HEK293 (cell line): ENCODE measurements around the gene TIMM8A.
A peak's percentile ranks its signal among the peaks of the same experiment; 100 is the strongest.

ENCODE experiments used
- KLF10 ChIP-seq: fragments of 450-650 bp; IDR thresholded peaks from 2 replicates; pipeline ENCODE4 v1.5.1; 2018; ENCODE audit warnings: missing biosample characterization, mild to moderate bottlenecking, missing genetic modification characterization
- ZBTB20 ChIP-seq: fragments of 450-650 bp; formaldehyde crosslinking; IDR thresholded peaks from 2 replicates; pipeline ENCODE4 v1.5.1; 2016; ENCODE audit warnings: missing biosample characterization, missing genetic modification characterization
- ZBTB21 ChIP-seq: fragments of 450-650 bp; formaldehyde crosslinking; IDR thresholded peaks from 2 replicates; pipeline ENCODE4 v1.5.1; 2017; ENCODE audit warnings: missing biosample characterization, missing genetic modification characterization
- ZEB2 ChIP-seq: fragments of 450-650 bp; formaldehyde crosslinking; IDR thresholded peaks from 2 replicates; pipeline ENCODE4 v1.5.1; 2016; ENCODE audit warnings: missing biosample characterization, missing genetic modification characterization
- ZNF112 ChIP-seq: fragments of 450-650 bp; formaldehyde crosslinking; IDR thresholded peaks from 2 replicates; pipeline ENCODE4 v1.5.0; 2017; ENCODE audit warnings: missing biosample characterization, missing genetic modification characterization
- ZNF140 ChIP-seq: fragments of 450-650 bp; formaldehyde crosslinking; IDR thresholded peaks from 2 replicates; pipeline ENCODE4 v1.5.1; 2016; ENCODE audit warnings: missing biosample characterization, missing genetic modification characterization
- ZNF341 ChIP-seq: fragments of 450-650 bp; formaldehyde crosslinking; IDR thresholded peaks from 2 replicates; pipeline ENCODE4; 2016; ENCODE audit warnings: low read depth, missing biosample characterization, missing genetic modification characterization
- ZNF37A ChIP-seq: fragments of 450-650 bp; IDR thresholded peaks from 2 replicates; pipeline ENCODE4 v1.5.1; 2018; ENCODE audit warnings: missing biosample characterization, missing genetic modification characterization
- ZNF394 ChIP-seq: fragments of 450-650 bp; formaldehyde crosslinking; IDR thresholded peaks from 2 replicates; pipeline ENCODE4 v1.5.1; 2016; ENCODE audit warnings: missing biosample characterization, missing genetic modification characterization, mild to moderate bottlenecking, moderate library complexity, borderline replicate concordance
- ZNF510 ChIP-seq: fragments of 450-650 bp; formaldehyde crosslinking; IDR thresholded peaks from 2 replicates; pipeline ENCODE4 v1.5.1; 2018; ENCODE audit warnings: mild to moderate bottlenecking, missing genetic modification characterization, missing biosample characterization; ENCODE audit not compliant: insufficient replicate concordance
- ZNF610 ChIP-seq: fragments of 450-650 bp; formaldehyde crosslinking; IDR thresholded peaks from 2 replicates; pipeline ENCODE4 v1.5.1; 2016; ENCODE audit warnings: missing biosample characterization, missing genetic modification characterization, borderline replicate concordance
- ZNF654 ChIP-seq: fragments of 450-650 bp; formaldehyde crosslinking; IDR thresholded peaks from 2 replicates; pipeline ENCODE4 v1.5.1; 2016; ENCODE audit warnings: low read depth, missing biosample characterization, missing genetic modification characterization
- ZNF660 ChIP-seq: fragments of 450-650 bp; IDR thresholded peaks from 2 replicates; pipeline ENCODE4 v1.5.1; 2018; ENCODE audit warnings: missing biosample characterization, mild to moderate bottlenecking, missing genetic modification characterization
- ZNF76 ChIP-seq: fragments of 450-650 bp; formaldehyde crosslinking; IDR thresholded peaks from 2 replicates; pipeline ENCODE4; 2016; ENCODE audit warnings: low read depth, missing biosample characterization, missing genetic modification characterization, borderline replicate concordance
- ZNF777 ChIP-seq: fragments of 450-650 bp; formaldehyde crosslinking; IDR thresholded peaks from 2 replicates; pipeline ENCODE4 v1.5.1; 2017; ENCODE audit warnings: missing biosample characterization, missing genetic modification characterization, borderline replicate concordance
- ZNF843 ChIP-seq: fragments of 450-650 bp; formaldehyde crosslinking; IDR thresholded peaks from 2 replicates; pipeline ENCODE4 v1.5.1; 2016; ENCODE audit warnings: missing biosample characterization, missing genetic modification characterization
- ZSCAN16 ChIP-seq: fragments of 450-650 bp; formaldehyde crosslinking; IDR thresholded peaks from 2 replicates; pipeline ENCODE4 v1.5.1; 2016; ENCODE audit warnings: missing biosample characterization, missing genetic modification characterization
- ZXDB ChIP-seq: fragments of 450-650 bp; formaldehyde crosslinking; IDR thresholded peaks from 2 replicates; pipeline ENCODE4 v1.5.1; 2016; ENCODE audit warnings: missing biosample characterization, missing genetic modification characterization
- TF ChIP-seq, protein P1 (sequence below): fragments of 450-650 bp; formaldehyde crosslinking; IDR thresholded peaks from 2 replicates; pipeline ENCODE4 v1.5.1; 2016; ENCODE audit warnings: missing biosample characterization, missing genetic modification characterization, borderline replicate concordance
- TF ChIP-seq, protein P2 (sequence below): fragments of 450-650 bp; formaldehyde crosslinking; IDR thresholded peaks from 2 replicates; pipeline ENCODE4; 2016; ENCODE audit warnings: missing biosample characterization, missing genetic modification characterization
- TF ChIP-seq, protein P3 (sequence below): fragments of 450-650 bp; formaldehyde crosslinking; optimal IDR thresholded peaks from 2 replicates; pipeline ENCODE3; 2016; ENCODE audit warnings: missing biosample characterization, mild to moderate bottlenecking, missing genetic modification characterization
- TF ChIP-seq, protein P4 (sequence below): fragments of 450-650 bp; formaldehyde crosslinking; IDR thresholded peaks from 2 replicates; pipeline ENCODE4 v1.5.1; 2016; ENCODE audit warnings: missing biosample characterization, missing genetic modification characterization
- TF ChIP-seq, protein P5 (sequence below): fragments of 450-650 bp; formaldehyde crosslinking; conservative IDR thresholded peaks from 2 replicates; pipeline ENCODE4 v1.5.1; 2016; ENCODE audit warnings: low read depth, missing biosample characterization, missing genetic modification characterization
- TF ChIP-seq, protein P6 (sequence below): fragments of 450-650 bp; formaldehyde crosslinking; IDR thresholded peaks from 2 replicates; pipeline ENCODE4 v1.5.1; 2016; ENCODE audit warnings: missing biosample characterization, missing genetic modification characterization
- TF ChIP-seq, protein P7 (sequence below): fragments of 450-650 bp; formaldehyde crosslinking; IDR thresholded peaks from 2 replicates; pipeline ENCODE4 v1.5.1; 2016; ENCODE audit warnings: missing biosample characterization, missing genetic modification characterization

TIMM8A gene

DNA sequence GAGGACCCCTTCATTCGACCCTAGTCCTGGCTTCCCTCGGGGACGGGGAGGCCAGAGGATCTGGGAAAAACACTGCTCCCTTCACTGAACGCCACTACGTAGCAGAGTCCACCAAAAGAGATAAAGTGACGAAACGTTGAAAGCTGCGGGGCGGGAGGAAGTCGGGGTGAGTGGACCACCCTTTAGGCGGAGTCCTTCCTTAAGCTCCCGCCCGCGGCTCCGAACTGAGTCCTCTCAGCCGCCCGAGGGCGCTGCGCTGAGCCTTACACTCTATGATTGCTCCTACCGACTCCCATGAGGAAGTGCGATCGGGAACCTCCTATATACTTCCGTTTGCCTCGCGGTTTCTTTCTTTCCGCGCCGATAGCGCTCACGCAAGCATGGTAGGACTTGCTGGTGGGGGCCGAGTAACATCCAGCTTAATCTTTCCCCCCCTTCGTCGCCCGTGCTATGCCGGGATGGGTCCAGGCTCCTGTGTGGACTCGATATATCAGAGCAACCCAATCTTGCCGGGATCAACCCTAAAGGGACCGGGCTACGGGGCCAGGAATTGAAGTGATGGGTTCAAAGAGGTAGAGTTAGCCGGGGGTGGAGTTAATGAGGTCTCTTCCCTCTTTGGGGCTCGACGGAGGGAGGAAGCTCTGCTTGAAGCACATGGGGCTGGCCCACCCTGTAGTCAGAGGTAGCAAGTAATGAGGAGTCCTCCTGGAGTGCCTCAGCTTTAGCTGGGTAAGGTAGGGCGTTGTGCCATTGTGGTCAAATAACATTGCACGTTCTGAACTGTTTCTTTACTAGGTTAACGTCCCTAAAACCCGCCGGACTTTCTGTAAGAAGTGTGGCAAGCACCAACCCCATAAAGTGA, 42.4 kb upstream of the TIMM8A start, which contains the start of gene RPL36A (continued):
- TF ChIP-seq ZNF140 (no peak), ZBTB20 (peak; percentile 17; the same call in 1 of the 2 replicates), ZNF37A (tag by site-specific recombination) (no peak), ZNF112 (no peak), ZNF510 (peak; percentile 16), ZNF394 (tag by site-specific recombination) (peak; percentile 62; the same call in 1 of the 2 replicates), ZNF777 (tag by site-specific recombination) (no peak), ZEB2 (tag by site-specific recombination) (peak; percentile 74), ZBTB21 (tag by site-specific recombination) (peak; percentile 86), ZSCAN16 (tag by site-specific recombination) (no peak), KLF10 (0 out of 2 replicates have a peak, but pooled peaks have one; percentile 25), ZNF76 (tag by site-specific recombination) (peak; percentile 90), ZNF341 (tag by site-specific recombination) (peak; percentile 60), ZNF610 (tag by site-specific recombination) (0 out of 2 replicates have a peak, but pooled peaks have one; percentile 63), ZNF660 (peak; percentile 92), ZNF843 (tag by site-specific recombination) (peak; percentile 61; the same call in 1 of the 2 replicates), ZNF654 (tag by site-specific recombination) (peak; percentile 14; the same call in 1 of the 2 replicates), ZXDB (tag by site-specific recombination) (peak; percentile 90)
- TF ChIP-seq, protein P1, sequence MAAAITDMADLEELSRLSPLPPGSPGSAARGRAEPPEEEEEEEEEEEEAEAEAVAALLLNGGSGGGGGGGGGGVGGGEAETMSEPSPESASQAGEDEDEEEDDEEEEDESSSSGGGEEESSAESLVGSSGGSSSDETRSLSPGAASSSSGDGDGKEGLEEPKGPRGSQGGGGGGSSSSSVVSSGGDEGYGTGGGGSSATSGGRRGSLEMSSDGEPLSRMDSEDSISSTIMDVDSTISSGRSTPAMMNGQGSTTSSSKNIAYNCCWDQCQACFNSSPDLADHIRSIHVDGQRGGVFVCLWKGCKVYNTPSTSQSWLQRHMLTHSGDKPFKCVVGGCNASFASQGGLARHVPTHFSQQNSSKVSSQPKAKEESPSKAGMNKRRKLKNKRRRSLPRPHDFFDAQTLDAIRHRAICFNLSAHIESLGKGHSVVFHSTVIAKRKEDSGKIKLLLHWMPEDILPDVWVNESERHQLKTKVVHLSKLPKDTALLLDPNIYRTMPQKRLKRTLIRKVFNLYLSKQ (tag by site-specific recombination): no peak
- TF ChIP-seq, protein P2, sequence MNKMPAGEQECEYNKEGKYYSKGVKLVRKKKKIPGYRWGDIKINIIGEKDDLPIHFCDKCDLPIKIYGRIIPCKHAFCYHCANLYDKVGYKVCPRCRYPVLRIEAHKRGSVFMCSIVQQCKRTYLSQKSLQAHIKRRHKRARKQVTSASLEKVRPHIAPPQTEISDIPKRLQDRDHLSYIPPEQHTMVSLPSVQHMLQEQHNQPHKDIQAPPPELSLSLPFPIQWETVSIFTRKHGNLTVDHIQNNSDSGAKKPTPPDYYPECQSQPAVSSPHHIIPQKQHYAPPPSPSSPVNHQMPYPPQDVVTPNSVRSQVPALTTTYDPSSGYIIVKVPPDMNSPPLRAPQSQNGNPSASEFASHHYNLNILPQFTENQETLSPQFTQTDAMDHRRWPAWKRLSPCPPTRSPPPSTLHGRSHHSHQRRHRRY: no peak
- TF ChIP-seq, protein P3, sequence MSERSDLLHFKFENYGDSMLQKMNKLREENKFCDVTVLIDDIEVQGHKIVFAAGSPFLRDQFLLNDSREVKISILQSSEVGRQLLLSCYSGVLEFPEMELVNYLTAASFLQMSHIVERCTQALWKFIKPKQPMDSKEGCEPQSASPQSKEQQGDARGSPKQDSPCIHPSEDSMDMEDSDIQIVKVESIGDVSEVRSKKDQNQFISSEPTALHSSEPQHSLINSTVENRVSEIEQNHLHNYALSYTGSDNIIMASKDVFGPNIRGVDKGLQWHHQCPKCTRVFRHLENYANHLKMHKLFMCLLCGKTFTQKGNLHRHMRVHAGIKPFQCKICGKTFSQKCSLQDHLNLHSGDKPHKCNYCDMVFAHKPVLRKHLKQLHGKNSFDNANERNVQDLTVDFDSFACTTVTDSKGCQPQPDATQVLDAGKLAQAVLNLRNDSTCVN (tag by site-specific recombination): peak; percentile 31
- TF ChIP-seq, protein P4, sequence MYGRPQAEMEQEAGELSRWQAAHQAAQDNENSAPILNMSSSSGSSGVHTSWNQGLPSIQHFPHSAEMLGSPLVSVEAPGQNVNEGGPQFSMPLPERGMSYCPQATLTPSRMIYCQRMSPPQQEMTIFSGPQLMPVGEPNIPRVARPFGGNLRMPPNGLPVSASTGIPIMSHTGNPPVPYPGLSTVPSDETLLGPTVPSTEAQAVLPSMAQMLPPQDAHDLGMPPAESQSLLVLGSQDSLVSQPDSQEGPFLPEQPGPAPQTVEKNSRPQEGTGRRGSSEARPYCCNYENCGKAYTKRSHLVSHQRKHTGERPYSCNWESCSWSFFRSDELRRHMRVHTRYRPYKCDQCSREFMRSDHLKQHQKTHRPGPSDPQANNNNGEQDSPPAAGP (tag by site-specific recombination): peak; percentile 71; the same call in 1 of the 2 replicates
- TF ChIP-seq, protein P5, sequence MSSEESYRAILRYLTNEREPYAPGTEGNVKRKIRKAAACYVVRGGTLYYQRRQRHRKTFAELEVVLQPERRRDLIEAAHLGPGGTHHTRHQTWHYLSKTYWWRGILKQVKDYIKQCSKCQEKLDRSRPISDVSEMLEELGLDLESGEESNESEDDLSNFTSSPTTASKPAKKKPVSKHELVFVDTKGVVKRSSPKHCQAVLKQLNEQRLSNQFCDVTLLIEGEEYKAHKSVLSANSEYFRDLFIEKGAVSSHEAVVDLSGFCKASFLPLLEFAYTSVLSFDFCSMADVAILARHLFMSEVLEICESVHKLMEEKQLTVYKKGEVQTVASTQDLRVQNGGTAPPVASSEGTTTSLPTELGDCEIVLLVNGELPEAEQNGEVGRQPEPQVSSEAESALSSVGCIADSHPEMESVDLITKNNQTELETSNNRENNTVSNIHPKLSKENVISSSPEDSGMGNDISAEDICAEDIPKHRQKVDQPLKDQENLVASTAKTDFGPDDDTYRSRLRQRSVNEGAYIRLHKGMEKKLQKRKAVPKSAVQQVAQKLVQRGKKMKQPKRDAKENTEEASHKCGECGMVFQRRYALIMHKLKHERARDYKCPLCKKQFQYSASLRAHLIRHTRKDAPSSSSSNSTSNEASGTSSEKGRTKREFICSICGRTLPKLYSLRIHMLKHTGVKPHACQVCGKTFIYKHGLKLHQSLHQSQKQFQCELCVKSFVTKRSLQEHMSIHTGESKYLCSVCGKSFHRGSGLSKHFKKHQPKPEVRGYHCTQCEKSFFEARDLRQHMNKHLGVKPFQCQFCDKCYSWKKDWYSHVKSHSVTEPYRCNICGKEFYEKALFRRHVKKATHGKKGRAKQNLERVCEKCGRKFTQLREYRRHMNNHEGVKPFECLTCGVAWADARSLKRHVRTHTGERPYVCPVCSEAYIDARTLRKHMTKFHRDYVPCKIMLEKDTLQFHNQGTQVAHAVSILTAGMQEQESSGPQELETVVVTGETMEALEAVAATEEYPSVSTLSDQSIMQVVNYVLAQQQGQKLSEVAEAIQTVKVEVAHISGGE (tag by site-specific recombination): peak; percentile 92
- TF ChIP-seq, protein P6, sequence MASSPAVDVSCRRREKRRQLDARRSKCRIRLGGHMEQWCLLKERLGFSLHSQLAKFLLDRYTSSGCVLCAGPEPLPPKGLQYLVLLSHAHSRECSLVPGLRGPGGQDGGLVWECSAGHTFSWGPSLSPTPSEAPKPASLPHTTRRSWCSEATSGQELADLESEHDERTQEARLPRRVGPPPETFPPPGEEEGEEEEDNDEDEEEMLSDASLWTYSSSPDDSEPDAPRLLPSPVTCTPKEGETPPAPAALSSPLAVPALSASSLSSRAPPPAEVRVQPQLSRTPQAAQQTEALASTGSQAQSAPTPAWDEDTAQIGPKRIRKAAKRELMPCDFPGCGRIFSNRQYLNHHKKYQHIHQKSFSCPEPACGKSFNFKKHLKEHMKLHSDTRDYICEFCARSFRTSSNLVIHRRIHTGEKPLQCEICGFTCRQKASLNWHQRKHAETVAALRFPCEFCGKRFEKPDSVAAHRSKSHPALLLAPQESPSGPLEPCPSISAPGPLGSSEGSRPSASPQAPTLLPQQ (tag by site-specific recombination): peak; percentile 81
- TF ChIP-seq, protein P7, sequence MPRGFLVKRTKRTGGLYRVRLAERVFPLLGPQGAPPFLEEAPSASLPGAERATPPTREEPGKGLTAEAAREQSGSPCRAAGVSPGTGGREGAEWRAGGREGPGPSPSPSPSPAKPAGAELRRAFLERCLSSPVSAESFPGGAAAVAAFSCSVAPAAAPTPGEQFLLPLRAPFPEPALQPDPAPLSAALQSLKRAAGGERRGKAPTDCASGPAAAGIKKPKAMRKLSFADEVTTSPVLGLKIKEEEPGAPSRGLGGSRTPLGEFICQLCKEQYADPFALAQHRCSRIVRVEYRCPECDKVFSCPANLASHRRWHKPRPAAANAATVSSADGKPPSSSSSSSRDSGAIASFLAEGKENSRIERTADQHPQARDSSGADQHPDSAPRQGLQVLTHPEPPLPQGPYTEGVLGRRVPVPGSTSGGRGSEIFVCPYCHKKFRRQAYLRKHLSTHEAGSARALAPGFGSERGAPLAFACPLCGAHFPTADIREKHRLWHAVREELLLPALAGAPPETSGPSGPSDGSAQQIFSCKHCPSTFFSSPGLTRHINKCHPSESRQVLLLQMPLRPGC (tag by site-specific recombination): 0 out of 2 replicates have a peak, but pooled peaks have one; percentile 9
